ENCODE data around the gene EFCAB11. TPM values are rescaled to one million over a fixed set of nuclear protein-coding genes. Genes with fewer than 3 reads are reported as not detected.

The EFCAB11 gene, protein sequence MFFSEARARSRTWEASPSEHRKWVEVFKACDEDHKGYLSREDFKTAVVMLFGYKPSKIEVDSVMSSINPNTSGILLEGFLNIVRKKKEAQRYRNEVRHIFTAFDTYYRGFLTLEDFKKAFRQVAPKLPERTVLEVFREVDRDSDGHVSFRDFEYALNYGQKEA
- 1 to 10 TPM; 4.1 to 8.7 TPM for total RNA-seq

GRCh38 chr14:89954070-89955021 lies at the start of gene EFCAB11:
TSS of gene EFCAB11 (minus strand) at chr14:89954730. CDS start at chr14:89954660, 70 bp downstream.

GRCh38 chr14:89955745-89956660 lies 1.5 kb upstream of the EFCAB11 start, which contains the start of gene TDP1:
TSS of gene TDP1 (plus strand) at chr14:89955927. CDS start at chr14:89963115, 7,188 bp downstream.

Other genes starting within 250 kb of the EFCAB11 start
- gene TDP1, start 1.2 kb upstream of the EFCAB11 start, total RNA-seq = 10 to 100 TPM; 18.2 to 33.3 TPM
- under 1 TPM; 0.34 to 0.67 TPM for gene KCNK13, start 107.3 kb upstream of the EFCAB11 start, total RNA-seq

Data from melanocyte of skin (primary cell).